T-helper 1 cell (primary cell): ENCODE data around the gene SECISBP2L.

Experiments
- DNase-seq, 5 donors: peaks; one replicate each; pipeline ENCODE4 v3.0.0-alpha.2; 2012 to 2020

SECISBP2L gene

GRCh38 chr15:48964898-48965297 is 81.3 kb downstream of the SECISBP2L start:
- no peak for DNase-seq

- DNase-seq, result peak in 1 of 5 donors; percentile 64
Observed at GRCh38 chr15:48963524-48964113, 82.6 kb downstream of the SECISBP2L start, which contains the start of gene SHC4. Gene SHC4 (minus strand): TSS chr15:48963919. CDS start chr15:48963015, 904 bp downstream.

DNA sequence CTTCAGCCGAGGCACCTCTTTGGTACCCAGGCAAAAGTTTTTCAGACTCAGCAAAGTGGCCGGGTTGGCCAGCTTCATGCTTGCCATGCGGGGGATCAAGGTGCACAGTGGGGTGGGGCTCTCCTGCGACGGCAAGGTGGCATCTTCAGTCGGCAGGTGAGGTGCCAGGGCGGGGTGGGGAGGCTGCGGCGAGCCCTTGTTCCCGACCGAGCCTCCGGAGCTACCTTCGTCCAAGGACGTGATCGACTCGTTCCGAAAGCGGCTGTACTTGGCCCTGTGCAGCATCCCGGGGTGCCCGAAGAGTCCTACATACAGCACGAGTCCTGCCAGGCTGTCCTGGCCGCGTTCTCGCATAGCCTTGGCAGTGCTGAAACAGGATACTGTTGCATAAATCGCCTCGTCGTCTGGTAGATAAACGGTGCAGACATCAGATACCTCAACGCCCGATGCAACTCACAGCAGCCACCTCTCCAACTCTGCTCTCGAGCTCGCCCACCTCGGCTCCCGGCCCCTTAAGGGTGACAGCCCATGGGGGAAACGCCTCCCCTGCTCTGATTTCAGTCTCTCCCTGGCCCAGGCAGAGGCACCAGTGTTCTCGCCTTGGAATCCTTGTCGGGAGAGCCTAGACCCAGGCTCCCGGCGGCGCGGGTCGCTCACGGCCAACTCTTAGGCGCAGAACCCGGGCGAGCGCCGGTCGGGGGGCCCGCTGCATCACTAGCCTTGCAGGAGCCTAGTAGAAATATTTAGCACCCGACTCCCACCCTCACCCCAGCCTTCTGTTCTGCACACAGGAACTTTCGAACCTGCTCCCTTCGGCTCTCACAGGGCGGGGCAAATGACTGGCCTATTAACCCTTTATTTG is 83.4 kb downstream of the SECISBP2L start:
- DNase-seq, result peak in 1 of 5 donors; percentile 22

GRCh38 chr15:48955967-48956366 is 90.3 kb downstream of the SECISBP2L start:
- DNase-seq, result no peak

DNA sequence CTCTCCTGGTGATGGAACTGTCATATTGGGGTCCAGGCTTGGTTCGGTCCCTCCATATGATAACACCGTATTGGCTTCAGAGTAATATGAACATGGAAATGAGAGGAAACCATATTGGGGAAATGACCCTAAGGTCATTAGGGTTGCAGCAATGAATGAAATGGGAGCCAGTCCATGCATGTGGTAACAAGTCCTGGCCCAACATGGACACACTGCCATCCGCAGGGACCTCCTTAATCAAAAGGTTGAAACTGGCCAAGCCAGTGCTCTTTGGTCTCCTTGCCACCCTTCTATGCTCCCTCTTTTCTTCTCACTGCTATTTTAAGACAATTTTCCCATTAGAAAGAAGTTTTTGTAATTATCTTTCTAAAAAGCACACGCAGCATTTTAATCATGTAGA is 90.9 kb downstream of the SECISBP2L start:
- no peak for DNase-seq

DNA sequence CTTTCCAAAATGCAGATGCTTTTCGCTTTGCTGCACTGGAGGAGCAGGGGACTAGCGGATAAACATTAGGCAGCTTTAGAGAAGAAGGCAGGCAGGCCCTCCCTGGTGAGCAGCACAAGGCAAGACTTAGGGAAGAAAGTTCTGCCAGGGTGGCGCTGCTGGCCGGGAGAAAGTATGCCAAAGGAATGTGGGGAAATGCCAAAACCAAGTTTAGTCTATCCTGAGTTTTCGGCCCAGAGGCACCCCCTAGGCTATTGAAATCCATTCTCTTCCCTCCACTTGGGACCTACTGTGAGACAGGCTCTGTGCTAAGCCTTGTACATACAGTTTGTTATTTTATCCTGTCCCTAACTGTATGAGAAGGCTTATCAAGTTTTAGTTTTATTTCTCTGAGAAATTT is 91.7 kb downstream of the SECISBP2L start:
- DNase-seq, result no peak

- no peak for DNase-seq
Observed at GRCh38 chr15:48946840-48947187, 99.4 kb downstream of the SECISBP2L start.

- peak in 1 of 5 donors; percentile 18 for DNase-seq
Observed at GRCh38 chr15:48946074-48946839, 100.0 kb downstream of the SECISBP2L start.

GRCh38 chr15:48945386-48945785 is 100.9 kb downstream of the SECISBP2L start:
- no peak for DNase-seq

- DNase-seq, result no peak
Observed at GRCh38 chr15:48941904-48942303, 104.3 kb downstream of the SECISBP2L start.

DNA sequence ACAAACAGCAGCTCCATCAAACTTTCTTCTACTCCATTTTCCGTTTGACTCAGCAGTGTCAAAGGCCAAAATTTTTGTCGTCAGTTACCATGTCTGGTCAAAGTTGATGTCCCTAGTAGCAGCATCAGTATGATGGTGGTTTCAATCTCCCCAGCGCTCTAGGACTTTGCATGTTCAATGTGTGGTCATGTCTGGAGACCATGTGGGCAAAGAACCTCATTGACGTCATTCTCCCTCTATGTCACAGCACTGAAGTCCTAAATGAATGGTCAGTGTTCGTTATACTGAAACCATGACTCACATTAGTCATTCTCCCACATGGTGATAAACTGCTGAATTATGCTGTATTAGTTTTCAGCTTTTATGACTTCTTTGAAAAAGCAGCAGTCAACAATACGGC is 105.7 kb downstream of the SECISBP2L start:
- peak in 1 of 5 donors; percentile 83 for DNase-seq

DNA sequence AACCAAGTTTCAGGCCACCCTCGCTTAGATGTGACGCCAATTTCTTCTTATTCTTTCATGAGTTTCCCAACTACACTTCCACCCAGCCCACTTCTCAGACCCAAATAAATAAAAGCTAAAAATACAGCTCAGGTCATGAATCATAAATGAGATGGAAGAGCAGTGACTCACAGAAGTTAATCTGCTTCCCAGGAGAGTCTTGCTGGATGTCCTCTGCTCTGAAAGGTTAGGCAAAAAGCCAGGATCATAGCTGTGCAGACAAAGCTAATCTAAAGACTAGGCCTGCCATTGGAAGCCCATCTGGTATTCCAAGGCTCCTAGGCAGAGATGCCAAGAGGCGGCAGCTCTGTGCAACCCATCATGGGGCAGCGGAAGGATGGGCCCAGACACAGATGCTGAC is 106.6 kb downstream of the SECISBP2L start:
- no peak for DNase-seq
